Measurements from ENCODE around the gene STK38.

GRCh38 chr6:36463676-36464075 is 83.6 kb downstream of the STK38 start:
- TF ChIP-seq POLR2AphosphoS5 (IDR thresholded peaks at IDR 0.05; ENCODE audit: low read depth, low read length) (no peak), REST (IDR thresholded peaks at IDR 0.05; ENCODE audit: insufficient read depth in 1 of 2, low read depth in 2 of 2, low read length in 2 of 2) (no peak), TAF1 (IDR thresholded peaks at IDR 0.05; ENCODE audit: borderline replicate concordance, insufficient read depth, low read length) (no peak), SIN3A (IDR thresholded peaks at IDR 0.05; ENCODE audit: borderline replicate concordance, insufficient read depth, low read length) (no peak)
